ENCODE data around the gene RBKS.

Gene RBKS

GRCh38 chr2:27831279-27832050, 58.7 kb downstream of the RBKS start:
- peak; percentile 26 for DNase-seq (ENCODE audit: low read depth)

GRCh38 chr2:27830656-27831055, 59.5 kb downstream of the RBKS start:
- no peak for DNase-seq (ENCODE audit: low read depth)

- DNase-seq (ENCODE audit: low read depth) = peak; percentile 24
These were observed 60.4 kb downstream of the RBKS start for GRCh38 chr2:27829791-27830190.

DNA sequence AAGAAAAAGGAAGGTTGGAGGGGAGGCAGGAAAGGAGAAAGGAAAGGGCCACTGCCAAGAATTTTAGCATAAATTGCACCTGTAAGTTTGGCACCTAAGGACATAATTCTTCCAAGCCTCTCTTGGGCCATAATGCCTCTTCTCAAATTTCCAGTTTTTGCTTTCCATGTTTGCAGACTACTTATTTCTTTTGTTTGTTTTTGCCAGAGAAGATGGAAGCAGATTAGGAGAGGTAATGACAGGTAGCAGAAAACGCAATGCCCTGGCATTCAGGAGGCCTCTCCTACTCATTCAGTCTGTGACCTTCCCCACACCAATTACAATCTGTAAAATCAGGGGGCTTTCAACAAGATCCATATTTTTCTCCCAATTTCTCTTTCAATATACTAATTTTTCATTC, 61.9 kb downstream of the RBKS start:
- no peak for DNase-seq (ENCODE audit: low read depth)

DNA sequence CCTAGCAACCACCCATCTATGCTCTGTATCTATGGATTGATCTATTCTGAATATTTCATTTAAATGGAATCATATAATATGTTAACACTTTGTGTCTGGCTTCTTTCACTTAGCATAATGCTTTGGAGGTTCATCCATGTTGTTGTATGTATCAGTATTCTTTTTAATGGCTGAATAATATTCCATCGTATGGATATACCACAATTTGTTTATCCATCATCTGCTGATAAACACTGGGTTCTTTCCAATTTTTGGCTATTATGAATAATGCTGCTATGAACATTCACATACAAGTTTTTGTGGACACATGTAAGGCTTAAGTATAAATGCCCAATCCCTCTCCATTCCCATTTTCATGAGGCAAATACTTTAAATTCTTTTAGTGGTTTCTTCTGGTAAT, 65.8 kb downstream of the RBKS start:
- peak; percentile 42 for DNase-seq (ENCODE audit: low read depth)

DNA sequence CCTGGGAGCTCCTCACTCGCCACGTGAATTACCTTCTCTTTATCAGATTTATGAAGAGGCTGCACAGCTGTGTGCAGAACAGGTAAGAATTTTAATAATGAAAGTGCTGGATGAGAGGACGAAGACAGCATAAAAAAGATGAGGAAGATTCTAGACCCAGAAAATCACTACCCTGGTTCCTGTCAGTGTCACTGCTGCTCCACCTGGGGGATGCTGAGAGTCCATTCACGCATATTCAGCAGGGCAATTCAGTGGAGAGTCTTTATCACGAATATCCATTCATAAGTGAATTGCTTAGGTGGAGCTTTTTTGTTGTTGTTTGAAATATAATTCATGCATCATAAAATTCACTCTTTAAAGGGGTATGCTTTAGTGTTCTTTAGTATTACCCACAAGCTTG, 66.6 kb downstream of the RBKS start:
- DNase-seq (ENCODE audit: low read depth) = no peak

- no peak for DNase-seq (ENCODE audit: low read depth)
These were observed 67.1 kb downstream of the RBKS start for GRCh38 chr2:27823135-27823534.

- no peak for DNase-seq (ENCODE audit: low read depth)
These were observed 68.1 kb downstream of the RBKS start for GRCh38 chr2:27822049-27822448.

- DNase-seq (ENCODE audit: low read depth) = no peak
These were observed 74.2 kb downstream of the RBKS start for GRCh38 chr2:27815860-27816438.

DNA sequence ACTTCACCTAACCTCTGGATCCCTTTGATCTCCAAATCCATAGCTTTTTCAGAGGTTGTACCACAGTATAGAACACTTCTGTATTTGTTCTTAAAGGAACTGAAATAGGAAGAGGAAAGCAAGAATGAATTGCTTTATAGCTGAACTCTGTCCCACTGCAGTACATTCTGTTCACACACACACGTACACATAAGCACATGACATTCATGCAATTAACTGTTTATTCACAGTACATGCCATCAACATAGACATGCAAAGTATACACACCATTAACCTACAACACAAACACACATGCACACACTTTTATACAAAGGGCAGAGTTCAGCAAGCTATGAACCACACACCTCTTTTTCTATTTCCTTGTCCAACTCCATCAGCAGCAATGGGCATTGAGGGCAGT, 75.4 kb downstream of the RBKS start:
- DNase-seq (ENCODE audit: low read depth) = no peak

- no peak for DNase-seq (ENCODE audit: low read depth)
These were observed 78.4 kb downstream of the RBKS start for GRCh38 chr2:27811768-27812167.

DNA sequence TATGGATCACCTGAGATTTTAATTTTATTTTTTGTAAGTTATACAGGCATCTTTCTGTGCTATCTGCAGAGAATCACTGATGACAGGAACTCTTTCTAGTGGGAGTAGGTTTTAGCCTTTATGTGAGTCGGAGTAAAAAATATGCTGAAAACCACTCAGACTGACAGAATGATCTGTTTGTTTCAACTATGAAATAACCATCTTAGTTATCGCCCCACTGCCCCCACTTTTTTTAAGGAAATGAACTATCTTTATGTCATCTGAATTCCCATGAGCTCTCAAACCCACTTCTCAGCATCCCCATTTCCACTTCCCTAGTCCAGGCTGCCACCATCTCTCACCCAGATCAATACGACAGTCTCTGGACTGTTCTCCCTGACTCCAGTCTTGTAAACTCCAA, 79.7 kb downstream of the RBKS start:
- DNase-seq (ENCODE audit: low read depth) = peak; percentile 39

DNA sequence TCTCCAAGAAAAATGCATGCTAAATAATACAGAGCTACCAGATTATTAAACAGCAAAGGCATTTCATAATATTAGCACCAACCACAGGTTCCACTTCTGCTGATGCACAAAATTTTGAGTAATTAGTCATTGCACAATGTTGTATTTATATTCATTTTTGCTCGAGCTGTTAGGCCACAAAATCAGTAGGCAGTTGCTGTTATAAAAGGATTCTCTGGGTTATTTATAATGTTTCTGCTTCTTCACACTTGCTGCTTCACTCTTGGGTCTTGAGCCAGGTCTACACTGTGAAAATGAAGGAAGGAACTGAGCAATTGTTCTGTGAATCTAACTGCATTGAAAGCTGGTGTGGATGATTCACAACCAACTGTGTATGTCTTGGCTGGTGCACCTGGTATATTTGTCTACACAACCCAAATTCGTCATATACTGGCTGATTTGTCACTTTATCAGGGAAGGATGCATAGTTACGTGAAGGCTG, 80.4 kb downstream of the RBKS start:
- peak; percentile 84 for DNase-seq (ENCODE audit: low read depth)

DNA sequence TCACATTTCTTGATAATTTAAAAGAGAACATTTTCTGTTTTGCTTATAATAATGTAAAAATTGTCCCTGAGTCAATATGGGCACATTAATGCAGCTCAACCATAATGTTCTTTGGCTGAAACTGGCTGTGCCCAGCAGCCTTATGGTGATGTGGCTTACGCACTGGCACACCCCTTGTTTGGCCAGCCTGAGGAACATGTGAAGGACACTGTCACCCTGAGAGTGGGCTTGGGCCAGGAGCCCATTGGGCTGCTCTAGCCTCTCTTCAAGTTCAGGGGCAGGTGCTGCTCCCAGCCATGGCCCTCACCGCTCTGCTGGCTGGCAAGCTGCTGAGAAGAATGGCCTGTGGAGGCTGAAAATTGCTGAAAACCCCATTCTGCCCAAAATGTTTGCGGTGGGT, 81.2 kb downstream of the RBKS start:
- no peak for DNase-seq (ENCODE audit: low read depth)

DNA sequence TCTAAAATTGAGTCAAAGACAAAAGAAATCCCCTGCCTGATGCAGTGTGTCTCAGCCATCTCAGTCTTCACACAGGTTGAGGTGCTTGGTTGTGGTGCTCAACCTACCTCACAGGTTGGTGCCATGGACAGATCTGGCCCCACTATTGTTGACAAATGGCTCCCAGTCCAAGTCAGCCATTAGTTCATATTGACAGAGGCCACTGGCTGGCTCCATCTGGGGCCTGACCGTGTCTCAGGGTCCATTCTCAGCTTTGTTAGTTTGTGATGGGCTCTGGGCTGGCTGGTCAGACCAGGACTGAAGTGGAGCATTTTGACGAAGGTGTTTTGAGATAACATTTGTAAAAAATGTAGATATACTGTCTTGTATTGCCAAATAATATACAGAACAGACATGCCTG, 81.8 kb downstream of the RBKS start:
- no peak for DNase-seq (ENCODE audit: low read depth)

DNA sequence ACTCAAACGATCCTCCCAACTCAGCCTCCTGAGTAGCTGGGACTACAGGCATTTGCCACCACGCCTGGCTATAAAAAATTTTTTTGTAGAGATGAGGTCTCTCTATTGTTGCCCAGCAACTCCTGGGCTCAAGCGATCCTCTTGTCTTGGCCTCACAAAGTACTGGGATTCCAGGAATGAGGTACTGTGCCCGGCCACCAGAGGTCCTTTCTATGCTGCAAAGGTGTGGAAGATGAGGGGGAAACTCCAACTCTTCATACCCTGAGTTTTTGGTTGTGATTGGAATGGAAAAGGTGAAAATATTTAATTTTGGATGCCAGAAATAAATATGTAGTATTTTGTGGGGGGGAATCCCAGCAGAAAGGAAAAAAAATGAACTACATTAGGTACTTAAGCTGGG, 82.7 kb downstream of the RBKS start:
- DNase-seq (ENCODE audit: low read depth) = peak; percentile 45

DNA sequence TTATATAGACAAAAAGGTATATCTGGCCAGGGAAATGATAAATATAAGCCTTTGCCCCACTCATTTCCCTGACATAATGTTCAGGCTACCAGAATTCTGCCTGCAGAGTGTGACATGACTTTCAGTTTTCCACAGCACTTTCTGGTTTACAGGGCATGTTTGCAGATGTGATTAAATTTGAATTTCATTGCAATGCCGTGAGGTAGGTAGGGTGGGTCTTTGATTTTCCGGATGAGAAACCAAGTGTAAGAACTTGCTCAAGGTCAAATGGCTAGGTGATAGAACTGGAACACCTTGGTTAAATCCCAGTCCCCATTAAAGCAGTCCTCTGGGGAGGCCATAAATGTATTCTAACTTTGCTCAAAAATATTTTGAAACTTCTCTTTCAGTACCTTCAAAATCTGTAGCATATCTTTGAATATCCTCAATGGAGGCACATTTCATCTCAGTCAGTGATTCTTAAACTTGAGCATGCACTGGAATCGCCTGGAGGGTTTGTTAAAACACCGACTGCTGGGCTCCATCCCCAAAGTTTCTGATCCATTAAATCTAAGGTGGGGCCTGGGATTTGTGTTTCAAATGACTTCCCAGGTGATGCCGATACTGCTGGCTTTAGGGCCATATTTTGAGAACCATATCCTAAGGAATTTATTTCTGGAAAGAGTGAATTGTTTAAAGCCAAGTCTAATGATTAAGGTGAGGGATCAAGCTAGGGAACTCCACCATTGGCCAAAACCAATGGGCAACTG, 83.7 kb downstream of the RBKS start:
- DNase-seq (ENCODE audit: low read depth) = no peak

GRCh38 chr2:27805180-27805579, 85.0 kb downstream of the RBKS start:
- no peak for DNase-seq (ENCODE audit: low read depth)

GRCh38 chr2:27804146-27804545, 86.0 kb downstream of the RBKS start:
- peak; percentile 79 for DNase-seq (ENCODE audit: low read depth)

DNA sequence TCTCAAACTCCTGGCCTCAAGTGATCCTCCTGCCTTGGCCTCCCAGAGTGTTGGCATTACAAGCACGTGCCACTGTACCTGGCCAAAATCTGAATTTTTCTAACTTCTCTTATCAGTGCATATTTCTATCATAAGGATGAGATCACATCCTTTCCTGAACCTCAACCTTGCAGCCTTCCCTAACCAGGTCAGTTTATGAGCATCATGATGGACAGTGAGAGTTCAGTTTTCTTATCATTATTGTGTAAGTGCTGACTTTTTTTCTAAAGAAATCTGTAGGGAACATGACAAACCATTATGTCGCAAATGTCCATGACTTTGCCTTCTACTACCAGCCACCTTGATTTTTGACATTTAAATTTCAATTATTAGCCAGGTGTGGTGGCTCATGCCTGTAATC, 87.1 kb downstream of the RBKS start:
- DNase-seq (ENCODE audit: low read depth) = no peak

DNA sequence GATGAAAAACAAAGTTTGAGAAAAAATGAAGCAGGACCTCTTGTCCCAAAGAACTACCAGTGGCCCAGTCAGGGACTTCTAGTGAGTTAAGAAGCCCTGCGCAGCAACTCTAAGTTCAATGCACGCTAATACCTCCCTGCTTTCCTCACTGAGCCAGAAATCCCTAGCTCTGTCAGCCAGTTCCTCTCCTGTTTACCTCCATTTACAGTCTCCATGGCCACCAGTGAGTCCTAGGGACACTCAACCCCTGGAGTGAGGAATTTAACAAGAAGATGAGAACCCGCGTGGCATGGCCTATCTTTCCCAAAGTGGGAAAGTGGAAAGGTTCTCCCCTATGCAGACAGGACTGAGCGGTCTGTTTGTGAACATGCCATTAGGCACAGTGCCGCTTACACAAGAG, 87.6 kb downstream of the RBKS start:
- DNase-seq (ENCODE audit: low read depth) = no peak

DNA sequence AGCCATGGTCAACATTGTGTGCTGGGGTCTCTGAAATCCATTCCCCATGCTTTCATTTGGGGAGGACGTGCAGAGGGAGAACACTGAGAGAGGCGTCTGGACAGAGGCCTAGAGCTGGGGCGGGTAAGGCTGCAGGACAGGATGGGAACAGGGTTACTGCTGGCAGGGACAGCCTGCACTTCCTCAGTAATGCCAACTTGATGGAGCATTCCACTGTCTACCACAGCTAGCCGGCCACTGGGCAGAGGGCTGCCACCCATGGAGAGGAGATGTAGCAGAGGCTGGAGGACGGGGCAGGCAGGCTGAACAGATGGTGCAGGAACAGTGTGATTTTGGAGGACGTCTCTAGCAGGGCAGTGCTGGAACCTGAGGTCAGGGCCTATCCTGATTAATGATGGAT, 89.3 kb downstream of the RBKS start:
- DNase-seq (ENCODE audit: low read depth) = peak; percentile 22

DNA sequence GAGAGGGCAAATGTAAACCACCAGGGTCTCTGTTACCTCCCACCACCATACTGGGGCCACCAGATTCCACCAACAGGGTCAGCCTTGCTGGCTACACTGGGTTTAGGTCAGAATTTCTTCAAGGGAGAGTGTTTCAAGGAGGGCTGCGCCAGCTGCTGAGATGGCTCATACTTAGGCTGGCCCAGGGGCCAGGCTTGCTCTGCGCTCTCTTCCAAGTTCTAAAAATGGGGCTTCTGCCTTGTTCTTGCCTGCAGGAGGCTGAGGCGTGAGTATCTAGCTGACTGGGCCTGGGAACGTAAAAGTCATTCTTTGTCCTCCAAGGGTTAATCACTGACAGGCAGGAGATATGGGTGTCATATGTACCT, 90.6 kb downstream of the RBKS start:
- DNase-seq (ENCODE audit: low read depth) = no peak
